SU-DHL-6 (cell line): ENCODE data around the gene PHRF1.
A peak's percentile ranks its signal among the peaks of the same experiment; 100 is the strongest.

Source experiments
- H2AFZ ChIP-seq: fragments of 200-600 bp; sonication (generic); 2 replicates; pipeline ENCODE4 v1.6.1; 2014; ENCODE audit warnings: low read depth, mild to moderate bottlenecking, moderate library complexity, mixed read lengths, antibody characterized with exemption, low read length; ENCODE audit not compliant: severe bottlenecking
- H3F3A ChIP-seq: fragments of 200-600 bp; shearing (Covaris generic); 2 replicates; pipeline ENCODE4 v1.6.0; 2016; ENCODE audit warnings: antibody characterized with exemption, mild to moderate bottlenecking; ENCODE audit not compliant: insufficient read depth
- H3K27ac ChIP-seq: fragments of 200-600 bp; sonication (generic); 2 replicates; pipeline ENCODE4 v1.5.1; 2016; ENCODE audit warnings: low read depth, mild to moderate bottlenecking, low read length, moderate library complexity, mixed read lengths
- H3K27me3 ChIP-seq: fragments of 200-600 bp; sonication (generic), shearing (Covaris generic); 2 replicates; pipeline ENCODE4 v1.6.0; 2014; ENCODE audit warnings: mild to moderate bottlenecking, low read length
- H3K36me3 ChIP-seq: fragments of 200-600 bp; sonication (generic); 2 replicates; pipeline ENCODE4 v1.6.1; 2014; ENCODE audit warnings: mild to moderate bottlenecking, low read length, mixed read lengths
- H3K4me2 ChIP-seq: fragments of 300-600, 200-600 bp; shearing (Covaris generic), sonication (generic); 2 replicates; pipeline ENCODE4 v1.6.0; 2014; ENCODE audit warnings: low read length, low read depth, mild to moderate bottlenecking; ENCODE audit not compliant: poor library complexity, severe bottlenecking
- H3K4me3 ChIP-seq: fragments of 200-600 bp; sonication (generic); 2 replicates; pipeline ENCODE4 v1.5.1; 2014; ENCODE audit warnings: antibody characterized with exemption, low read length, mild to moderate bottlenecking, mixed read lengths; ENCODE audit not compliant: insufficient read depth, poor library complexity, severe bottlenecking
- H3K79me2 ChIP-seq: fragments of 200-600 bp; sonication (generic); 2 replicates; pipeline ENCODE4 v1.6.1; 2014; ENCODE audit warnings: mild to moderate bottlenecking, low read length, moderate library complexity; ENCODE audit not compliant: insufficient read depth
- H3K9ac ChIP-seq: fragments of 200-600 bp; sonication (generic); 2 replicates; pipeline ENCODE4 v1.7.0; 2014; ENCODE audit warnings: mild to moderate bottlenecking, low read length
- H3K9me2 ChIP-seq: fragments of 200-600 bp; sonication (generic); replicated peaks from 2 replicates; pipeline ENCODE4 v1.6.1; 2014; ENCODE audit warnings: low read length; ENCODE audit not compliant: insufficient read depth
- H3K9me3 ChIP-seq: fragments of 200-600 bp; sonication (generic); 2 replicates; pipeline ENCODE4 v1.6.1; 2014; ENCODE audit warnings: low read length, mixed read lengths; ENCODE audit not compliant: insufficient read depth
- H4K20me1 ChIP-seq: fragments of 200-600 bp; sonication (generic); 2 replicates; pipeline ENCODE4 v1.6.1; 2014; ENCODE audit warnings: low read depth, mild to moderate bottlenecking, antibody characterized with exemption, low read length, moderate library complexity, mixed read lengths
- CTCF ChIP-seq: fragments of 200-600 bp; sonication (generic); IDR thresholded peaks from one replicate; pipeline ENCODE4 v1.5.1; 2017; ENCODE audit warnings: antibody characterized with exemption, mild to moderate bottlenecking, low read length, moderate library complexity; ENCODE audit not compliant: insufficient read depth, poor library complexity, severe bottlenecking
- EZH2phosphoT487 ChIP-seq: fragments of 200-600 bp; sonication (generic), shearing (Covaris generic); conservative IDR thresholded peaks from 2 replicates; pipeline ENCODE4 v1.6.1; 2018; ENCODE audit warnings: mild to moderate bottlenecking, antibody characterized with exemption, low read length, moderate library complexity, mixed read lengths

The PHRF1 gene

GRCh38 chr11:567011-567628 lies 9.2 kb upstream of the PHRF1 start:
- Histone ChIP-seq H3K27me3 (no peaks in the 10 kb centered on the region), H3F3A (no peaks in the 10 kb centered on the region; the same call in 1 of the 2 replicates), H3K9ac (peak overlapping the region; percentile 79), H3K9me2 (no peaks in the 10 kb centered on the region), H3K27ac (no peak overlapping the region), H3K36me3 (no peaks in the 10 kb centered on the region), H3K4me2 (peak overlapping the region; percentile 65), H3K79me2 (no peaks in the 10 kb centered on the region), H3K4me3 (no peak overlapping the region), H3K9me3 (no peaks in the 10 kb centered on the region), H4K20me1 (no peaks in the 10 kb centered on the region), H2AFZ (no peak overlapping the region)
- TF ChIP-seq EZH2phosphoT487 (no peak), CTCF (no peak)

- H3K79me2 ChIP-seq = no peaks in the 10 kb centered on the region
Measured at GRCh38 chr11:567629-568292, 8.5 kb upstream of the PHRF1 start.

GRCh38 chr11:568306-569157 lies 7.7 kb upstream of the PHRF1 start:
- Histone ChIP-seq H3K4me3 (peak overlapping the region; percentile 67), H3K9ac (peak overlapping the region; percentile 79), H3K9me3 (no peaks in the 10 kb centered on the region), H3K27ac (peak overlapping the region; percentile 8; the same call in 1 of the 2 replicates), H4K20me1 (no peaks in the 10 kb centered on the region), H2AFZ (peak overlapping the region; percentile 65), H3K27me3 (no peaks in the 10 kb centered on the region), H3F3A (no peaks in the 10 kb centered on the region; the same call in 1 of the 2 replicates), H3K79me2 (no peaks in the 10 kb centered on the region), H3K9me2 (no peaks in the 10 kb centered on the region), H3K4me2 (peak overlapping the region; percentile 72), H3K36me3 (no peaks in the 10 kb centered on the region)
- no peak for TF ChIP-seq CTCF
- TF ChIP-seq EZH2phosphoT487 = no peak

More at GRCh38 chr11:567629-568292, 8.5 kb upstream of the PHRF1 start:
- Histone ChIP-seq H3K27ac (no peak overlapping the region), H4K20me1 (no peaks in the 10 kb centered on the region), H3F3A (no peaks in the 10 kb centered on the region; the same call in 1 of the 2 replicates), H3K36me3 (no peaks in the 10 kb centered on the region), H3K4me2 (peak overlapping the region; percentile 65), H2AFZ (peak overlapping the region; percentile 65), H3K9me3 (no peaks in the 10 kb centered on the region), H3K9ac (peak overlapping the region; percentile 79), H3K9me2 (no peaks in the 10 kb centered on the region), H3K27me3 (no peaks in the 10 kb centered on the region), H3K4me3 (peak overlapping the region; percentile 64)
- TF ChIP-seq CTCF (no peak), EZH2phosphoT487 (no peak)
